Measurements from ENCODE around the gene DUSP6. TPM values are rescaled to one million over a fixed set of nuclear protein-coding genes. Genes with fewer than 3 reads are reported as not detected.

Gene DUSP6
- total RNA-seq, 1 donor from 2014 or later: 80.1 TPM

GRCh38 chr12:89309815-89310214 lies 42.5 kb downstream of the DUSP6 start:
- Mint-ChIP-seq H3K9me3 (ENCODE audit: low read depth) (no peaks in the 10 kb centered on the region), H3K27me3 (no peaks in the 10 kb centered on the region), H3K36me3 (ENCODE audit: insufficient read depth) (no peaks in the 10 kb centered on the region), H3K4me1 (ENCODE audit: low read depth) (peaks cover 9% of the 10 kb centered on the region), H3K27ac (no peak overlapping the region), H3K4me3 (ENCODE audit: low read depth) (no peak overlapping the region)
- no peak for DNase-seq (ENCODE audit: low spot score, unreplicated experiment)
- no peak for TF ChIP-seq CTCF (IDR thresholded peaks at IDR 0.05; ENCODE audit: unreplicated experiment)

GRCh38 chr12:89309440-89309802 lies 42.9 kb downstream of the DUSP6 start:
- Mint-ChIP-seq H3K27me3 (no peaks in the 10 kb centered on the region), H3K36me3 (ENCODE audit: insufficient read depth) (no peaks in the 10 kb centered on the region), H3K4me3 (ENCODE audit: low read depth) (no peak overlapping the region), H3K4me1 (ENCODE audit: low read depth) (peaks cover 9% of the 10 kb centered on the region), H3K9me3 (ENCODE audit: low read depth) (no peaks in the 10 kb centered on the region), H3K27ac (no peak overlapping the region)
- no peak for DNase-seq (ENCODE audit: low spot score, unreplicated experiment)
- no peak for TF ChIP-seq CTCF (IDR thresholded peaks at IDR 0.05; ENCODE audit: unreplicated experiment)

GRCh38 chr12:89307474-89308253 lies 44.6 kb downstream of the DUSP6 start:
- H3K4me1 Mint-ChIP-seq (ENCODE audit: low read depth): peaks cover 9% of the 10 kb centered on the region
- TF ChIP-seq CTCF (IDR thresholded peaks at IDR 0.05; ENCODE audit: unreplicated experiment): no peak
- no peaks in the 10 kb centered on the region for H3K36me3 Mint-ChIP-seq (ENCODE audit: insufficient read depth)
- H3K9me3 Mint-ChIP-seq (ENCODE audit: low read depth): no peaks in the 10 kb centered on the region
- H3K27ac Mint-ChIP-seq: no peak overlapping the region
- DNase-seq (ENCODE audit: low spot score, unreplicated experiment): no peak
- H3K27me3 Mint-ChIP-seq: no peaks in the 10 kb centered on the region
- H3K4me3 Mint-ChIP-seq (ENCODE audit: low read depth): no peak overlapping the region

- no peak for DNase-seq (ENCODE audit: low spot score, unreplicated experiment)
- Mint-ChIP-seq H3K4me1 (ENCODE audit: low read depth) (peaks cover 9% of the 10 kb centered on the region), H3K27me3 (no peaks in the 10 kb centered on the region), H3K27ac (no peak overlapping the region), H3K4me3 (ENCODE audit: low read depth) (no peak overlapping the region), H3K36me3 (ENCODE audit: insufficient read depth) (no peaks in the 10 kb centered on the region), H3K9me3 (ENCODE audit: low read depth) (no peaks in the 10 kb centered on the region)
- no peak for TF ChIP-seq CTCF (IDR thresholded peaks at IDR 0.05; ENCODE audit: unreplicated experiment)
These were observed 45.4 kb downstream of the DUSP6 start for GRCh38 chr12:89306827-89307473.

GRCh38 chr12:89305373-89305772 lies 46.9 kb downstream of the DUSP6 start:
- Mint-ChIP-seq H3K27ac (no peak overlapping the region), H3K27me3 (no peaks in the 10 kb centered on the region), H3K36me3 (ENCODE audit: insufficient read depth) (no peaks in the 10 kb centered on the region), H3K4me1 (ENCODE audit: low read depth) (peaks cover 9% of the 10 kb centered on the region), H3K4me3 (ENCODE audit: low read depth) (no peak overlapping the region), H3K9me3 (ENCODE audit: low read depth) (no peaks in the 10 kb centered on the region)
- no peak for DNase-seq (ENCODE audit: low spot score, unreplicated experiment)
- TF ChIP-seq CTCF (IDR thresholded peaks at IDR 0.05; ENCODE audit: unreplicated experiment): no peak

Data from progenitor cell of endocrine pancreas (in vitro differentiated cells).